ENCODE data around the gene DCTN3. TPM values are rescaled to one million over a fixed set of nuclear protein-coding genes. Genes with fewer than 3 reads are reported as not detected.

Gene DCTN3
- total and polyA plus RNA-seq, 2 donors (not counting 1 experiment from before 2014, with no cell fraction given), result 106 to 157 TPM

DNA sequence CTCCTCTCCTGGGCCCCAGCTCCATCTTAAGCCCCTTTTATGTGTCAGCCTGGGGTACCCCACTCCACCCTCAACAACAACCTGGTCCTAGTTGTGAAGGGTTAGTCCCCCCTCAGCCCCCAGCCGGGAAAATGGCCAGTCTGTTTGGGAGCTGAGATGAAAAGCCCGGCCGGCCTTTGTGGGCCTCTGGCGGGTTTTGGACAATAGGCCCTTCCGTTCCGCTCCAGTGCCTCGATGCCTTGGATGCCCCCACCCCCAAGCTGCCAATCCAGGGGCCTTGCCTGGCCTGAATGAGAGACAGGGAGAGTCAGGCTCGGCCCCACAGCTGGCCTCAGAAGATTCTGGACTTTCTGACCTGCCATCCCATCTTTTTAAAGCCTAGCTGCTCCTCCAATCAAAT is 39.9 kb downstream of the DCTN3 start:
- no peaks in the 10 kb centered on the region for H3K36me3 ChIP-seq (ENCODE audit: control insufficient read depth, insufficient read depth, low read length)
- peaks cover 50% of the 10 kb centered on the region for H3K27me3 ChIP-seq (ENCODE audit: control insufficient read depth, insufficient read depth, low read length)
- H3K79me2 ChIP-seq (ENCODE audit: control insufficient read depth, insufficient read depth, low read length), result no peaks in the 10 kb centered on the region
- H3K9ac ChIP-seq (ENCODE audit: insufficient read depth, low read length), result no peak overlapping the region
- H3K27ac ChIP-seq (ENCODE audit: insufficient read depth, low read length), result no peak overlapping the region
- no peak overlapping the region for H3K4me2 ChIP-seq (ENCODE audit: extremely low read depth, insufficient read depth, low read length)
- H2AFZ ChIP-seq (ENCODE audit: low read length), result no peak overlapping the region
- H3K4me1 ChIP-seq (ENCODE audit: control insufficient read depth, extremely low read depth, insufficient read depth, low read length), result no peaks in the 10 kb centered on the region
- TF ChIP-seq EZH2 (IDR thresholded peaks at IDR 0.05; ENCODE audit: low read length, missing control alignments) (no peak), CTCF (conservative IDR thresholded peaks at IDR 0.05 in 1 of 2, IDR thresholded peaks at IDR 0.05 in 1 of 2; ENCODE audit: low read depth in 1 of 2, low read length in 2 of 2) (no peak)
- no peak overlapping the region for H3K4me3 ChIP-seq (replicated peaks in 1 of 4; ENCODE audit: control extremely low read depth in 1 of 4, insufficient read depth in 1 of 4, low read depth in 3 of 4, low read length in 4 of 4)
- DNase-seq (ENCODE audit: low read depth in 2 of 2), result no peak
- no peaks in the 10 kb centered on the region for H3K9me3 ChIP-seq (ENCODE audit: control insufficient read depth, insufficient read depth, low read depth, low read length)
- no peaks in the 10 kb centered on the region for H4K20me1 ChIP-seq (ENCODE audit: control insufficient read depth, extremely low read depth, insufficient read depth, low read length)

- H3K79me2 ChIP-seq (ENCODE audit: control insufficient read depth, insufficient read depth, low read length), result no peaks in the 10 kb centered on the region
- DNase-seq (ENCODE audit: low read depth in 2 of 2), result no peak
- H4K20me1 ChIP-seq (ENCODE audit: control insufficient read depth, extremely low read depth, insufficient read depth, low read length), result no peaks in the 10 kb centered on the region
- no peak for TF ChIP-seq CTCF (conservative IDR thresholded peaks at IDR 0.05 in 1 of 2, IDR thresholded peaks at IDR 0.05 in 1 of 2; ENCODE audit: low read depth in 1 of 2, low read length in 2 of 2)
- peak; percentile 40 for TF ChIP-seq EZH2 (IDR thresholded peaks at IDR 0.05; ENCODE audit: low read length, missing control alignments)
- no peak overlapping the region for H3K9ac ChIP-seq (ENCODE audit: insufficient read depth, low read length)
- H3K36me3 ChIP-seq (ENCODE audit: control insufficient read depth, insufficient read depth, low read length), result no peaks in the 10 kb centered on the region
- no peak overlapping the region for H3K27ac ChIP-seq (ENCODE audit: insufficient read depth, low read length)
- H3K9me3 ChIP-seq (ENCODE audit: control insufficient read depth, insufficient read depth, low read depth, low read length), result no peaks in the 10 kb centered on the region
- peaks cover 46% of the 10 kb centered on the region for H3K27me3 ChIP-seq (ENCODE audit: control insufficient read depth, insufficient read depth, low read length)
- no peak overlapping the region for H3K4me2 ChIP-seq (ENCODE audit: extremely low read depth, insufficient read depth, low read length)
- no peak overlapping the region for H3K4me3 ChIP-seq (replicated peaks in 1 of 4; ENCODE audit: control extremely low read depth in 1 of 4, insufficient read depth in 1 of 4, low read depth in 3 of 4, low read length in 4 of 4)
- H2AFZ ChIP-seq (ENCODE audit: low read length), result no peak overlapping the region
- no peaks in the 10 kb centered on the region for H3K4me1 ChIP-seq (ENCODE audit: control insufficient read depth, extremely low read depth, insufficient read depth, low read length)
These were observed 40.5 kb downstream of the DCTN3 start for GRCh38 chr9:34579808-34580163.

DNA sequence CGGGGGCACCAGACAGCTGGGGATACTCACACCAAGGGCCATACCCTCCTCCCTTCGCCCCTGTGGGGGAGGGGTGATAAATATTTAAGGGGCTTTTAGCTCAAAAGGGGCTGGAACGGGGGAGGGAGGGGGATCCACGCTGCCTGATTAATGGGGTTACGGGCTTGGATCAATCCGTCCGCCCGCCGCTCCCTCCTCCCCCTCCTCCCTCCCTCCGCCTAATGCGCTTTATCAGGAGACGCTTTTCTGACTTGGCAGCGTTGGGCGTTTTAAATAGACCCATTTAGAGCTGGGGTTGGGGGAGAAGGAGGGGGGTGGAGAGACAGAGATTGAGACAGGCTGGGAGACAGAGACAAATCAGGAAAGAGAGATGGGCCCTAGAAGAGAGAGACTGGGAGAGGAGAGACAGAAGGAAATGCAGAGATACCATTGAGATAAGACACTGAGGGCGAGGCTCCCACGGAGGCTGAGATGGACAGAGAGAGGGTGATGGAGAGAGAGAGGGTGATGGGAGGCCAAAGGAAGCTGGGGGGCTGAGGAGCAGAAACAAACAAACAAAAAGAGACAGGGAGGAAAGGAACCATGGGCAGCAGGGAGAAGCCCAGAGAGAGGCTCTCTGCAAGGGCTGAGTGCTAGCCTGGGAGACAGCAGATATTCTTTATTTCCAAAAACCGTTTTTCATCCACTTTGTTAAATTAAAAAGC is 41.0 kb downstream of the DCTN3 start:
- Histone ChIP-seq H3K27ac (ENCODE audit: insufficient read depth, low read length) (no peak overlapping the region), H3K4me2 (ENCODE audit: extremely low read depth, insufficient read depth, low read length) (no peak overlapping the region), H3K9me3 (ENCODE audit: control insufficient read depth, insufficient read depth, low read depth, low read length) (no peaks in the 10 kb centered on the region), H3K79me2 (ENCODE audit: control insufficient read depth, insufficient read depth, low read length) (no peaks in the 10 kb centered on the region), H3K27me3 (ENCODE audit: control insufficient read depth, insufficient read depth, low read length) (peaks cover 44% of the 10 kb centered on the region), H3K36me3 (ENCODE audit: control insufficient read depth, insufficient read depth, low read length) (no peaks in the 10 kb centered on the region), H3K4me1 (ENCODE audit: control insufficient read depth, extremely low read depth, insufficient read depth, low read length) (no peaks in the 10 kb centered on the region), H3K9ac (ENCODE audit: insufficient read depth, low read length) (no peak overlapping the region), H3K4me3 (replicated peaks in 1 of 4; ENCODE audit: control extremely low read depth in 1 of 4, insufficient read depth in 1 of 4, low read depth in 3 of 4, low read length in 4 of 4) (no peak overlapping the region), H2AFZ (ENCODE audit: low read length) (no peak overlapping the region), H4K20me1 (ENCODE audit: control insufficient read depth, extremely low read depth, insufficient read depth, low read length) (no peaks in the 10 kb centered on the region)
- DNase-seq (ENCODE audit: low read depth in 2 of 2), result no peak
- TF ChIP-seq CTCF (conservative IDR thresholded peaks at IDR 0.05 in 1 of 2, IDR thresholded peaks at IDR 0.05 in 1 of 2; ENCODE audit: low read depth in 1 of 2, low read length in 2 of 2), result no peak
- peak; percentile 74 for TF ChIP-seq EZH2 (IDR thresholded peaks at IDR 0.05; ENCODE audit: low read length, missing control alignments)

Measured in fibroblast of lung (primary cell).